Gastrocnemius medialis (tissue), 4 donors: ENCODE measurements around the gene TLE5. TPM values are rescaled to one million over a fixed set of nuclear protein-coding genes. Genes with fewer than 3 reads are reported as not detected.
"Not testable (repeated sequence)": the region's sequence is repeated elsewhere in the genome, so short reads cannot be mapped to it uniquely, and the experiment has no call there.

Experiments used
- ATAC-seq, 2 donors: fragments of 150-250 bp; one replicate each; pipeline ENCODE4 v1.9.1; 2016
- DNase-seq, 2 donors: peaks; one replicate each; pipeline ENCODE4 v3.0.0-alpha.2; 2019
- H3K27ac ChIP-seq, 4 donors: fragments of 200-600 bp; sonication (generic); 1 replicate in 1 of 4; 2 replicates in 3 of 4; pipeline ENCODE4 v1.5.1; 2016 to 2018; ENCODE audit warnings: mild to moderate bottlenecking in 2 of 4, moderate library complexity in 1 of 4
- H3K27me3 ChIP-seq, 3 donors: fragments of 200-600 bp; sonication (generic) in 2 of 3; 1 replicate in 1 of 3; 2 replicates in 2 of 3; pipeline versions ENCODE4 v1.5.1 to v1.6.0; 2016 to 2019; ENCODE audit warnings: mild to moderate bottlenecking in 1 of 3, moderate library complexity in 1 of 3
- H3K36me3 ChIP-seq, 2 donors: fragments of 200-600 bp; sonication (generic) in 1 of 2; one replicate each; pipeline ENCODE4 v1.5.1; 2017 to 2018
- H3K4me1 ChIP-seq, 2 donors: fragments of 200-600 bp; sonication (generic) in 1 of 2; one replicate each; pipeline ENCODE4 v1.5.1; 2016 to 2017; ENCODE audit warnings: mild to moderate bottlenecking in 2 of 2
- H3K4me3 ChIP-seq, 4 donors: fragments of 200-600 bp; sonication (generic) in 3 of 4; 1 replicate in 1 of 4; 2 replicates in 3 of 4; pipeline ENCODE4 v1.5.1; 2016 to 2019; ENCODE audit warnings: mild to moderate bottlenecking in 2 of 4
- H3K9me3 ChIP-seq, 3 donors: fragments of 200-600 bp; sonication (generic) in 2 of 3; 1 replicate in 1 of 3; 2 replicates in 2 of 3; pipeline ENCODE4 v1.5.1; 2016 to 2019
- CTCF ChIP-seq, 5 experiments: fragments of 450-650 bp in 3 of 5; fragments of 200-600 bp in 2 of 5; sonication (generic) in 2 of 5; IDR thresholded peaks in 4 of 5; conservative IDR thresholded peaks in 1 of 5; 1 replicate in 4 of 5; 2 replicates in 1 of 5; pipeline ENCODE4 v1.5.1; 2016 to 2019; ENCODE audit warnings: antibody characterized with exemption in 5 of 5, mild to moderate bottlenecking in 3 of 5, moderate library complexity in 3 of 5
- POLR2A ChIP-seq, 2 donors: fragments of 450-650 bp; IDR thresholded peaks; one replicate each; pipeline ENCODE4 v1.6.1; 2017; ENCODE audit warnings: antibody characterized with exemption in 2 of 2, mild to moderate bottlenecking in 2 of 2, moderate library complexity in 2 of 2
- in situ Hi-C, 4 donors: fragments of 200-750 bp; cut with MboI; loops; one replicate each; pipeline versions ENCODE4 v1.15.0 to v1.8.0; 2017; ENCODE audit warnings: low sequenced_read_pairs in 4 of 4
- intact Hi-C: fragments of 100-400 bp; cut with DNase I; formaldehyde crosslinking; loops from one replicate; pipeline ENCODE4 v1.15.1; 2023; ENCODE audit warnings: low total_unique reads
- total RNA-seq, 4 donors: library from RNA; depleted of rRNA; stranded (reverse); fragments of >200 nt; gene quantifications; one replicate each; pipeline versions ENCODE4 v1.1.0 to v1.2.3, GENCODE V29; 2016

TLE5 gene
- total RNA-seq, 4 donors from 2014 or later, result 437 to 686 (median 474) TPM

- peaks cover 55 to 66% of the 10 kb centered on the region in 2 donors for H3K4me1 ChIP-seq
- H3K27me3 ChIP-seq, result no peaks in the 10 kb centered on the region
- in situ Hi-C loops, result loop anchor here in 1 of 4 donors (25.0 kb wide), 1 partner anchor 135 kb away; no protein-coding TSS in a partner anchor
- ATAC-seq (no peak), DNase-seq (no peak)
- no peak for TF ChIP-seq POLR2A (IDR thresholded peaks at IDR 0.05)
- TF ChIP-seq CTCF (IDR thresholded peaks at IDR 0.05 in 4 of 5, conservative IDR thresholded peaks at IDR 0.05 in 1 of 5), result no peak
- intact Hi-C loops, result no loop called here
- peak overlapping the region; percentile 79 to 92 (median 85) for H3K27ac ChIP-seq
- H3K36me3 ChIP-seq, result no peaks in the 10 kb centered on the region
- H3K9me3 ChIP-seq, result no peaks in the 10 kb centered on the region
- H3K4me3 ChIP-seq, result peak overlapping the region; percentile 41 to 84 (median 76)
Observed at GRCh38 chr19:3096902-3097326, 34.6 kb upstream of the TLE5 start.

DNA sequence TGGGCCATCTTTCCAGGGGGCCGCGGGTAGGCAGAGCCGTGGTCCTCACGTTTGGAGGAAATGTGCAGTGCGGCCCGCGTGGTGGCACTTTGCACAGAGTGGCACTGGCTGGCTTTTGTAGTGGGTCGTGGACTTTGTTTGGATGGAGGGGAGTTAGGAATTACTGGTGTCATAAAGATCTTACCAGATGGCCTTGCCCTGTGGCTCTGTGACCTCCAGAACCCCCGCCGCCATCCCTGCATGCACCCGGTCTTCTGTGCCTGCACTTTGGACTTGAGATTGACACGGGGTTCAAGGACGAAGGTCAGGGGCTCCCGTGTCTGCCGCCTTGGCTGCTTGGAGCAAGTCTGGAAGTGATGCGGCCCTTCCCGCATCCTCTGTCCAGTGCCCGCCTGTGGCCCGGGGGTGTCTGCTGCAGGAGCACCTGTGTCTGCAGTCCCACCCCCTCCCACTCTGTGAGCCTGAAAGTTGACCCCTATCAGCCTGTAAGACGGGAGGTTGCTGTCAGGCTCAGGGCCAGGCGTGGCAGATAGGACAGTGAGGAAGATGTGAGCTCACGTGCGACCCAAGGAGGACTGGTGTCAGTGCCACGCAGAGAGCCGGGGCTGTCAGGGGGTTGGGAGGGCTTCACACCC lies 34.1 kb upstream of the TLE5 start:
- no peak for TF ChIP-seq CTCF (IDR thresholded peaks at IDR 0.05 in 4 of 5, conservative IDR thresholded peaks at IDR 0.05 in 1 of 5)
- no peak for TF ChIP-seq POLR2A (IDR thresholded peaks at IDR 0.05)
- H3K36me3 ChIP-seq, result no peaks in the 10 kb centered on the region
- no peak for ATAC-seq
- H3K9me3 ChIP-seq, result no peaks in the 10 kb centered on the region
- no peak for DNase-seq
- intact Hi-C loops (no loop called here), in situ Hi-C loops (loop anchor here in 1 of 4 donors (25.0 kb wide), 1 partner anchor 134 kb away; no protein-coding TSS in a partner anchor)
- peak overlapping the region; percentile 79 to 92 (median 85) for H3K27ac ChIP-seq
- H3K4me1 ChIP-seq, result peaks cover 55 to 65% of the 10 kb centered on the region in 2 donors
- peak overlapping the region; percentile 69 to 84 (median 78) for H3K4me3 ChIP-seq
- H3K27me3 ChIP-seq, result no peaks in the 10 kb centered on the region

DNA sequence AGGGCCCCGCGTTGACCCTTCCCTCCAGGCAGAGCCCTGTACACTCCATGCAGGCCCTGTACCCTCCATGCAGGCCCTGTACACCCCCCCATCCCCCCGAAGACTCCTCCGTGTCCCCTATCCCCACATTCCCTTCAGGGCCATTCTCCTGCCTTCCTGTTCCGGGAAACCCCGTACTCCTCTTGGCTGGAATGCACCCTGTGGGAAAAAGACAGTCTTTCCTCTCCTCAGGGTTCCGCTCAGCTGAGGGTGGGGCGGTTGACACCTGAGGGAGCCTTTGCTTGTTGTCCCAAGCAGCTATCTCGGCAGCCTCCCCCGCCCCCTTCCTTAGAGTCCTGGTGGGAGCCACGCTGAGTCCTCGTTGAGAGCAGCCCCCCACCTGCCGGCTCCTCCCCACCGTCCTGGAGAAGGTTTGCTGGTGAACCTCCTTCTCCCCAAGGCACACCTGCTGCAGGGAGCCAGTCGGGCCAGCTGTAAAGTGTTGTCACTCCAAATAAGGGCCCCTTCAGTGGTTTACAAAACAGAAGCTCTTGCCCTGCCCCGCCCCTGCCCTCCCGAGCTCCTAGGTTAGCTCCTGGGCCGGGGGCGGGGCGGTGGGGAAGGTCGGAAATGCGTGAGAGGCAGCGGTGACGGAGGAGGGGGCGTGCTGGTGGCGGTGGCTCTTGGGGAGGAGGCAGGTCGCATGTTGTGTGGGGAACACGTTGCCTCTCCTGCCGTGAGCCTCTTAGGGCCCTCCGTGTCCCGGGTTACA lies 33.3 kb upstream of the TLE5 start:
- in situ Hi-C loops (loop anchor here in 1 of 4 donors (25.0 kb wide), 1 partner anchor 133 kb away; no protein-coding TSS in a partner anchor), intact Hi-C loops (loop anchor here (2.0 kb wide), 1 partner anchor 23 kb away; no protein-coding TSS in a partner anchor)
- ATAC-seq (no peak), DNase-seq (no peak)
- Histone ChIP-seq H3K27ac (peak overlapping the region; percentile 79 to 92 (median 85)), H3K4me1 (peaks cover 47 to 58% of the 10 kb centered on the region in 2 donors), H3K4me3 (peak overlapping the region; percentile 69 to 84 (median 78)), H3K36me3 (no peaks in the 10 kb centered on the region), H3K9me3 (no peaks in the 10 kb centered on the region), H3K27me3 (no peaks in the 10 kb centered on the region)
- no peak for TF ChIP-seq CTCF (IDR thresholded peaks at IDR 0.05 in 4 of 5, conservative IDR thresholded peaks at IDR 0.05 in 1 of 5)
- TF ChIP-seq POLR2A (IDR thresholded peaks at IDR 0.05), result peak in 1 of 2 donors; percentile 13

GRCh38 chr19:3094601-3095440 lies 32.5 kb upstream of the TLE5 start:
- DNase-seq, result no peak
- no peaks in the 10 kb centered on the region for H3K36me3 ChIP-seq
- no peak for TF ChIP-seq POLR2A (IDR thresholded peaks at IDR 0.05)
- no peak for TF ChIP-seq CTCF (IDR thresholded peaks at IDR 0.05 in 4 of 5, conservative IDR thresholded peaks at IDR 0.05 in 1 of 5)
- in situ Hi-C loops, result loop anchor here in 1 of 4 donors (25.0 kb wide), 1 partner anchor 133 kb away; no protein-coding TSS in a partner anchor
- H3K4me1 ChIP-seq, result peaks cover 39 to 50% of the 10 kb centered on the region in 2 donors
- peak overlapping the region; percentile 79 to 92 (median 85) for H3K27ac ChIP-seq
- intact Hi-C loops, result loop anchor here (1.0 to 5.0 kb wide), 3 partner anchors 22 to 198 kb away; partner anchors contain the start of gene TLE6
- no peak for ATAC-seq
- H3K4me3 ChIP-seq, result peak overlapping the region; percentile 69 to 84 (median 78)
- H3K27me3 ChIP-seq, result no peaks in the 10 kb centered on the region
- H3K9me3 ChIP-seq, result no peaks in the 10 kb centered on the region

GRCh38 chr19:3089299-3089855 lies 27.1 kb upstream of the TLE5 start:
- H3K27ac ChIP-seq, intact Hi-C loops, H3K36me3 ChIP-seq, H3K4me3 ChIP-seq, ATAC-seq, H3K27me3 ChIP-seq, H3K9me3 ChIP-seq, DNase-seq, H3K4me1 ChIP-seq: not testable (repeated sequence)
- in situ Hi-C loops, result loop anchor here in 1 of 4 donors (25.0 kb wide), 1 partner anchor 127 kb away; no protein-coding TSS in a partner anchor
